Activated CD4-positive, alpha-beta T cell treated with anti-CD3 and anti-CD28 coated beads, Interleukin-2, amount 50 U/mL, for 16 hours (primary cell): Measurements from ENCODE around the gene FRYL.
"Not testable (repeated sequence)": the region's sequence is repeated elsewhere in the genome, so short reads cannot be mapped to it uniquely, and the experiment has no call there.

Experiments used
- DNase-seq: peaks from one replicate; pipeline ENCODE4 v3.0.0-alpha.2; 2020

Gene FRYL

DNA sequence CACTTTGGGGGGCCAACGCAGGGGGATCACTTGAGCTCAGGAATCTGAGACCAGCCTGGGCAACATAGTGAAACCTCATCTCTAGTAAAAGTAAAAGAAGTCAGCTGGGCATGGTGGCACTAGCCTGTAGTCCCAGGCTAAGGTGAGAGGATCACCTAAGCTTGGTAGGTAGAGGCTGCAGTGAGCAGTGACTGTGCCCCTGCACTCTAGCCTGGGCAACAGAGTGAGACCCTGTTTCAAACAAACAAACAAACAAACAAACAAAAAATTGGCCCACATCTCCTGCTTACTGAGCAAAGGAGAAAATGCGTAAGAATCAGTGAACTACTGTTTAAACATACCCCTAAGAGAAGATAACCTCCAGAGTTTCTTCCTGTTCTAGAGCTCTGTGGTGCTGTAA is 85.3 kb downstream of the FRYL start:
- DNase-seq: no peak

- DNase-seq: no peak
Observed at GRCh38 chr4:48693856-48694574, 86.1 kb downstream of the FRYL start.

GRCh38 chr4:48692897-48693296 is 87.2 kb downstream of the FRYL start:
- DNase-seq: no peak

GRCh38 chr4:48692044-48692443 is 88.0 kb downstream of the FRYL start:
- DNase-seq: no peak

DNA sequence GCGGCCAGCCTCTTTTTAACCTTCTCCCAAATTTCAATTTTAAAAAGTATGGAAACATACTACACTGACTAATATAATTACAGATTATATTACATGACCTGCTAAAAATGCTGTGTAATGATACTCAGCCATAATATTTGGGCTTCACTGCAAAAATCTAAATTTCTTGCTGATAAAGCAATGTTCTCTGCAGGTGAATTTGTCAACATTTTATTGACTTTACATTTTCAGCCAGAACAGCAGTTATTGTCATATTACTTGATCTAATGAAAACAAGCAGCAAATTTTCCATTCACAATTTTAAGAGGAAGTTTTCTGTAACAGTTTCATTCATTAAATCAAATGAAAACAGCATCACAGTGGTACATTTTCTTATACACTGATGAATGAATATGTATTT is 91.1 kb downstream of the FRYL start:
- no peak for DNase-seq

DNA sequence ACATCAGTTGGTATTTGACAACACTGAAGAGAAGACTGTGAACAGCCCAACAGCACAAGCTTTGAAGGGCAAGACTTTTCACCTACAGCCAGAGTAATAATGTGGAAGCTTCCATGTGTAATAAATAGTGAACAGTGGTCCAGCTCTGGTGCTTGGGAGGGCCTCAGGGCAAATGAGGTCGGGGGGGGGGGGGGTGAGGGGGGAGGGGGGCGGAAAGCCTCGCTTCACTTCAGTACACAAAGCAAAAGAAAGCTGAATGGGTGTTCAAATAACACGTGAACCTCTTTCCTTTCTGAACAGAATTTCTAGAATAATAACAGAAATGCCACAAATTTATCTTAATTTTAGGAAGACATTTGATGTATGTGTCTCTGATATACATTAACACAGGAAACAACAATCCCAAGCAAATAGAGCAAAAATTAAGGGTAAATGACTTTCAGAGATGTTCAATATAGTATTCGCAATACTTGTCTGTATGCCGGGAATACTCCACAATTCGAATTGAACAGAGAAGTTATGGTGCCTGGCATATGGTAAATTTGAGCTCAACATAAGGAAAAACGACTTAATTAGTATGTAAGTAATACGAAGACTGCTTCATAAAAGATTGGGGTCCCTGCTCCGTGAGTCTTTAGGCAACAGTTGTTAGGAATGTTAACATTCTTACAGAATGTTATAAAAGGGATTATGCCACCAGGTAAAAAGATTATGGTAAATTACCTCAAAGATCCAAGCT is 92.6 kb downstream of the FRYL start:
- no peak for DNase-seq

DNA sequence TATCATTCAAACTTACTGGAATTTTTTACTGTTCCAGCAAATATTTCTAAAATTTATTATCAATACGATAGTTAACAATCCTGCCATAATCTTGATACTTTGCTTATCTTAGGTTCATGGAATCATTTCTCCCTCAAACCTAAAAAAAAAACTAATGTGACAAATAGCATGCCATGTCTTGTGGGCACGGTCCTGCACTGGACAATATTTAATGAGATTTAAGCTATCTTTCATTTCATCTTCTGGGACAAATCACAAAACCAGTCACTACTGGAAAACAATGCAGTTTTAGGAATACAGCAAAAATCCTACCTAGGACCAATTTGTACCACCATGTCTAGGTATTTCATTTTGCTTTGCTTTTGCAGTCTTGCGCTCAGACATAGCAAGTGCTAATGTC is 93.7 kb downstream of the FRYL start:
- DNase-seq: no peak

DNA sequence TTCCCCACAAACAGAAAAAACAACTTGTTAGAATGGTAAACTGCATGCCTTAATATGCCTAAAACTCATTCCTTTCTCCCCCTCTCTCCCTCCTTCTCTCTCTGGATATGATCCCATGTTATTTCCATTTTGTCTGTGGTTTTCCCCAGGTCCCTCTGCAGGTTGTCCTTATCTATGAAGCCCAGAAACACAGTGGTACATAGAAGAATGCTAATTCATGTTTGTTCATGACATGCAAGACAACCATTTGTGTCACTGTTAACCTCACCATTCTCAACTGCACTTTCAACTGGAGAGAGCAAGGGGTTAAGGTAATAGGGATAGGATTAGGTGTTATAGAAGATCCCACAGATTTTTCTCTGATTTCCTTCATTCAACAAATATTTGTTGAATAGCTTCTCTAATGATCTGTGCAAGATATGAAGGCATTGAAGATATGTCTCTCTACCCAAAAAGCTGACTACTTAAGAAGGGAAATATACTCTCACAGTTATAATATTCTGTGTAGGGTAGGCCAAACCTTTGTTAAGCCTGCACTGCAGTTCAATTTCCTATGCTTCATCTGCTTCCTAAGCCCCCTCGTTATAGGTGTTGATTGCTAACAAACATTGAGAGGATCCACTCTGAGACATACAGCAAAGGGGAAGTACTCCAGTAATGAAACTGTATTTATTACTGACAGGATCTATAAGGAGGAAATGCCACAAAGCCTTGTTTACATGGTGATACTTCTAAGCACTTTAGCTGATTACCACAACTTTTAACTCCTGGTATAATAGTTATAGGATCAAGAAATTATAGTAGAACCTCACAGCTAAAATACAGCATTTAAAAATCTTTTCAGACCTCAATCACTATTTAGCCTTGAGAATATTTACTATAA is 96.1 kb downstream of the FRYL start:
- no peak for DNase-seq

DNA sequence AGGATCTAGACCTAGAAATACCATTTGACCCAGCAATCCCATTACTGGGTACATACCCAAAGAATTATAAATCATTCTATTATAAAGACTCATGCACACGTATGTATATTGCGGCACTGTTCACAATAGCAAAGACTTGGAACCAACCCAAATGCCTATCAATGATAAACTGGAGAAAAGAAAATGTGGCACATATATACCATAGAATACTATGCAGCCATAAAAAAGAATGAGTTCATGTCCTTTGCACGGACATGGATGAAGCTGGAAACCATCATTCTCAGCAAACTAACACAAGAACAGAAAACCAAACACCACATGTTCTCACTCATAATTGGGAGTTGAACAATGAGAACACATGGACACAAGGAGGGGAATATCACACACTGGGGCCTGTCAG is 97.2 kb downstream of the FRYL start:
- not testable (repeated sequence) for DNase-seq

- peak; percentile 68 for DNase-seq
Observed at GRCh38 chr4:48681856-48682255, 98.2 kb downstream of the FRYL start.

- no peak for DNase-seq
Observed at GRCh38 chr4:48680848-48681568, 99.1 kb downstream of the FRYL start.

DNA sequence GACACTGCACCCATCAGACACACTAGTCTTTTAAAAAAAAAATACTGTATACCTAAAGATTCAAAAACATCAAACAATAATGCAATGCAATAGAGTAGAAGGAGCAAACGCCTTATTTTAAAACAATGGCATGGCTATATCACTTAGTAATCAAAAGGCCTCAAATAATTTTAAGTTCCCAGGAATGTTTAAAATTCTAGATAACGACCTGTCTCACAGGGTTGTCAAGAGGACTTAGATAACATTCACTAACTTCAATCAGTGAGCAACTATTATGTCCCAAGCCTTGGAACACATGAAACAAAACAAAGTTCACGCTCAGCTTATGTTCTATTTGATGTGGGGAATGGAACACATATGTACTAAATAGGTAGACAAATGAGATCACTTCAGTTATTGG is 106.5 kb downstream of the FRYL start:
- DNase-seq: no peak

GRCh38 chr4:48670587-48670986 is 109.5 kb downstream of the FRYL start:
- no peak for DNase-seq

- no peak for DNase-seq
Observed at GRCh38 chr4:48669086-48669485, 111.0 kb downstream of the FRYL start.

DNA sequence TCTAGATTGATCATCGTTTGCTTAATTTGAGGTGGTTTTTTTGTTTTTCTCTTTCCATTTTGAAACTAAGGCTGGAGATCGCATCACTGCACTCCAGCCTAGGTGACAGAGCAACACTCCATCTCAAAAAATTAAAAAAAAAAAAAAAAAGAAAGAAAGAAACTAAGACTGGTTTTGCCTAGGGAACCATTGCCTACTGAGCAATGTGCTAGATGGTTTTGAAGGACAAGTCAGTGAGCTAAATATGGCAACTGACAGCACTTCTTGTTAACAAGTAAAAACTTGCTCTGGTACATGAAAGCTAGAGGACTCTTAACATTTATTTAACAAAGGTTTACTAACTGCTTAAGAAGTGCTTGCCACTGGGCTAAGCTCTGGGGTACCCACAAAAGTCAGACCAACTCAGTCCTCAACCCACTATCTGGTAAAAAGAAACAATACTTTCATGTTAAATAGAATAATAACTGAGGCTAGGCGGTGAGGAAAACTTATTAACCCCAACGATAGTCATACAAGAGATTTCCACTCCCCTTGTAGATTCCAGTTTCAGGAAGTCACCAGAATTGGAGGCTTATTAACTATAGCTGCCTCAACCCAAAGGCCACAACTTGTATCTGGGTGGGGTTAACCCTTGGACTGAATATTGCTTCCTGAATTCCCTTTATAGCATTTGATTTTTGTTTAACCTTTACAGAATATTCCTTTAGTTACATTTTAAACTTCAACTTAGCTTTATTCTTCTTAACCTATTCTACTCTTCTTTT is 111.6 kb downstream of the FRYL start:
- DNase-seq: no peak

GRCh38 chr4:48667148-48667547 is 112.9 kb downstream of the FRYL start:
- DNase-seq: no peak

GRCh38 chr4:48665555-48666186 is 114.4 kb downstream of the FRYL start:
- peak; percentile 28 for DNase-seq

- no peak for DNase-seq
Observed at GRCh38 chr4:48664938-48665337, 115.1 kb downstream of the FRYL start.

GRCh38 chr4:48661391-48661790 is 118.7 kb downstream of the FRYL start:
- DNase-seq: no peak

- no peak for DNase-seq
Observed at GRCh38 chr4:48660347-48660746, 119.7 kb downstream of the FRYL start.

GRCh38 chr4:48654015-48654664 is 125.9 kb downstream of the FRYL start:
- DNase-seq: no peak
